Stimulated activated CD4-positive, alpha-beta T cell treated with anti-CD3 and anti-CD28 coated beads, TNF-alpha, amount 100 ng/mL, for 48 hours (primary cell): ENCODE data around the gene STK40.
A peak's percentile ranks its signal among the peaks of the same experiment; 100 is the strongest.

Experiments
- DNase-seq, 3 donors: peaks; one replicate each; pipeline ENCODE4 v3.0.0-alpha.2; 2020; ENCODE audit warnings: low read depth in 3 of 3

Gene STK40

DNA sequence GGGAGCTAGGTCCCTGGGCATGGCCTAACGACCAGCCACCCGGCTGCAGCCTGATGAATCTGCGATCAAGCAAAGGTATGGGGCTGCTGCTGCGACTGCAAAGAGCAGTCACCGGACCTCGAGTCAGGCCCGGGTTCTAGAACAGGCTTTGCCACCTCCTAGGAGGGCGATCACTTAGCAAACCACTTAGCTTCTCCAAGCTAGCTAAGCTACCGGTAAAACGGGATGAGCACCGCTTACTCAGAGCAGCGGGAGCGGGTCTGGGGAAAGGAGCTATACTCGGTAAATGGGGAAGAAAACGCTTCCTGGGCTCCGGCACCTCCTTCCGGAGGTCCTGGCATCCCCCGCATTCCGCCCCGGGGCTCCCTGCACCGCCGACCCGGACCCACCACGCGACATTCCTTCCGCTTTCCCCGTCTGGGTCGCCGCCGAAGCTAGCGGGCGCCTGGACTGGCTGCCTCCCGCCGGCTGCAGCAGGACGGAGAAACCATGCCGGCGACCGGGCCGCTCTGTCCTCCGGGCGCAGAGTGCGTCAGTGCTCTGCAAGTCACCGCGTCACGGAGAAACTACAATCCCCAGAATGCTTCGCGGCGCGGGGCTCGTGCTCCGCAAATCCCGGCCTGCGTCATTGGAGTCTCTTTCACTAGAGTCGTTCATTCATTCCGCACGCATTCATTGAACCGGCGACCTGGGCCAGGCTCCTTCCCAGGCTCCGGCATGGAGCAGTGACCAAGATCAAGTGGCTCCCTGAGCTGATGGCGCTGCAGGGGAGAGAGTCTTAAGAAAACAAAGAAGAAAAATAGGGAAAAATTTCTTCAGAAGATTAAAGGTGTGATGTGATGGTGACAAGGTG lies 11.9 kb upstream of the STK40 start, which contains the start of gene LSM10:
LSM10 (minus strand) TSS at position 531 of the 853 bp plus-strand sequence. CDS start 3,779 bp downstream, outside the sequence.
- peak; percentile 84 to 91 (median 89) for DNase-seq

DNA sequence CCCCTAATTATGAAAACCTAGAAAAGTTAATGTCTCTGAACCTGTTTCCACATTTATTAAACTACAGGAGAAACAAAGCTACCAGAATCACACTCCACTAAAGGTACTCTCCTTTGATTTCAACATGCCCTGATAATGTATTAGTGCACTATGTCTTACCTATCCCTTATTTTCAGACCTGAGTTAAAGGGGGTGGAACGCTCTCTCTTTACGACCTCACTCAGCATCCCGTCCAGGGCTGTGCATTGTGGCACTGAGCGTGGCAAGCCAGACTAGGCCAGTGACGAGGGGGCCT lies 11.3 kb upstream of the STK40 start:
- DNase-seq: no peak

DNA sequence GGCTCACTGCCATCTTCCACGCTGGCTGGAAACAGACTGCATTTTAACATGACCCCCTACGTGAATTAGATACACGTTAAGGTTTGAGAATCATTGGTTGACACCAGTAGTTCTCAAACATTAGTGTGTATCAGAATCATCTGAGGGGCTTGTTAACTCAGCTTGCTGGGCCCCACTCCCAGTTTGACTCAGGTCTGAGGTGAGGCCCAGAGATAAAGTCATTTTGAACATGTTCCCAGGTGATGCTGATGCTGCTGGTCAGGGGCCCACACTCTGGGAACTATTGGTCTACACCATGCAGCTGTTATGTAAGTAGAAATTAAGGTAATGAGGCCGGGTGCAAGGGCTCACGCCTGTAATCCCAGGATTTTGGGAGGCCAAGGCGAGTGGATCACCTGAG lies 10.6 kb upstream of the STK40 start:
- DNase-seq: no peak

DNA sequence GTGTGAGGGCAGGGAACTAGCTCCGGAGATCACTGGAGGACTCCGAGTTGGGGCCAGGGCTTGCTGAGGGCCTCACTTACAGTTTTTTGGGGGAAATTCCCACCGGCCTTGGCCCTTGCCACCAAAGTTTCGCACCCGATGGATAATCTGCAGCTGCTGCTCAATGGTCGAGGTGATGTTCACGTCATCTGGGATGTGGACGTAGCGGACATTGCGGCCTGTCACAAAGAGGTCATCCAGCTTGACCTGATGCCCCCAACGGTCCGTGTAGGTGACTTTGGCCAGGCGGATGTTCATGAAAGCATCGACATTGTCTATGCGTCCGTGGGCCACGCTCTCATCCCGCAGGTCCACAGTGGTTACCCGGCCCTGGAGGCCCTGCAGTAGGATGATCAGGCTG lies 8.0 kb upstream of the STK40 start:
- DNase-seq: no peak

DNA sequence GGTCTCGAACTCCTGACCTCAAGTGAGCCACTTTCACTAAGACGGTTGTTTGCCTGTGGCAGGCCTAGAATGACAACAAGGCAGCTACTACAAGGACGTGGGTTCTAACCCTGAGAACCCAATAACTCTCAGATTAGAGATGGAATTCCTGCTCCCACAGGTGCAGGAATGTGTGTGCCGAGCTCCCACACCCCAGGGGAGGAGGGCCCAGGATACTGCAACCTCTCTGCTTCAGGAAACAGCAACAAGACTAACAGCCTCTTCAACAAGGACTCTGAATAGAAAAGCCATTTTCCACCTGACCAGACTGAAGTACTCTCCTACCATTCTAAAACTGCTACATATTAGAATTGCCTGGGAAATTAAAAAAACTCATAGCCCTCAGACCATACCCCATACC lies 7.1 kb upstream of the STK40 start:
- DNase-seq: no peak

DNA sequence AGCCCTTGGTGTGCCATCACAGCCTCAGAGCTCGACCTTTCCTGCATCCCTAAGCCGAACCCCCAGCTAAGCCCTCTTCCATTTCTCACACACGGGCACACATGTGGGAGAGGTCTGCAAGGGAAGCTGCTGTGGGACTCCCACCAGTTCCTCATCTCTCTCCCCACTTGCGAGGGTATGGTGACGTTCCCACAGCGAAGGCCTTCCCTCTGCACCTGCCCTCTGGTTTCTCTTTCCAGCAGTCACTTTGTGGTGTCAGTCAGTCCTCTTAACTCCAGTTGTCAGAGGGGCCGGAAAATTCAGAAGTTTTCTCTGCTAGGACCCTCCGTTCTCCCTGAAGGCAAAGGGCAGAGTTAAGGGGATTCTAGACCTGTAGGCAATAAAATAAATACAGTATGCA lies 5.5 kb upstream of the STK40 start:
- no peak for DNase-seq

DNA sequence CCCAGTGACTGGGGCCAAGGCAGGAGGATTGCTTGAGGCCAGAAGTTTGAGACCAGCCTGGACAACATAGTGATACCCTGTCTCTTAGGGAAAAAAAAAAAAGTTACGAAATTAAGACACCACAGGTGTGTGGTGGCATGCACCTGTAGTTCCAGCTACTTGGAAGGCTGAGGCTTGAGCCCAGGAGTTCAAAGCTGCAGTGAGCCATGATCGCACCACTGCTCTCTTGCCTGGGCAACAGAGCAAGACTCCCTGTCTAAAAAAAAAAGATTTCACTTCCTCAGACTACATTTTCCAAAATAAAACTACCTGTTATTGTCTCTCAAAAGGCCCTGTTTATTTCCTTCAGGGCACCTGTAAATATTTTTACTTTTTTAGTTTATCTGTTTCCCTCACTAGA lies 4.7 kb upstream of the STK40 start:
- no peak for DNase-seq

DNA sequence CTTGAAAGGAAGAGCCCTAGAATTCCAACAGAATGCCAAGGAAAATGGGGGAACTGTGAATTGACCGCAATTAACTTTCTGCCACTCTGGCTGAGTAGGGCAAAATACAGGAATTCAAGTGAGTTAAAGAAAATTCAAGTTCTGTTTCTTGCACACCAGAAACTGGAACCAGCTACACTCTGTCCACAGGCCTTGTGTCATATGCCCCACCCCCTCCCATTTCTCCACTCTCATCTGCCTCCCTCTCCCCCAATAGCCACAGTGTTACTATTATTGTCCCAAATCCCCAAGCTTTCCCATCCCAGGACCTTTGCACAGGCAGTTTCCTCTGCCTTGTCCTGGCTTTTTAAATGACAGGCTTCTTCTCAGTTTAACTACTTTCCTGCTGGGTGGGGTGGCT lies 4.3 kb upstream of the STK40 start:
- DNase-seq: no peak

DNA sequence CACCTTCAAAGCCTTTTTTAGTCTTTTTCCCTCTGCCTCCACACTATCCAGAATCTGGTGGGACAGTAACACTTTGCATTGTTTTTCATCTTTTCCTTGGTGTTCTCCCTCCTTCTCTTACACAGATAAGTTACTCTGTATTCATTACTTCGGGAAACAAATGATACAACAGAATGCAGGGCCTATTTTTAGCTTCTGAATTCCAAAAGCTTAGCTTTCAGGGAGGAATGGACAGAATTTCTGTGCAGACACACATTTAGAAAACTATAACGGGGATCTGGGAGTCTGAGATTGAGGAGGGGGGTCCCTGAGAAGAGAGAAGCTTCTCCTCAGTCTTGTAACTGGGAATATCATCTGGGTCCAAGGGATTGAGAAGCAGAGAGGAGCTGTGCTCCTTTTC lies 3.5 kb upstream of the STK40 start:
- no peak for DNase-seq

DNA sequence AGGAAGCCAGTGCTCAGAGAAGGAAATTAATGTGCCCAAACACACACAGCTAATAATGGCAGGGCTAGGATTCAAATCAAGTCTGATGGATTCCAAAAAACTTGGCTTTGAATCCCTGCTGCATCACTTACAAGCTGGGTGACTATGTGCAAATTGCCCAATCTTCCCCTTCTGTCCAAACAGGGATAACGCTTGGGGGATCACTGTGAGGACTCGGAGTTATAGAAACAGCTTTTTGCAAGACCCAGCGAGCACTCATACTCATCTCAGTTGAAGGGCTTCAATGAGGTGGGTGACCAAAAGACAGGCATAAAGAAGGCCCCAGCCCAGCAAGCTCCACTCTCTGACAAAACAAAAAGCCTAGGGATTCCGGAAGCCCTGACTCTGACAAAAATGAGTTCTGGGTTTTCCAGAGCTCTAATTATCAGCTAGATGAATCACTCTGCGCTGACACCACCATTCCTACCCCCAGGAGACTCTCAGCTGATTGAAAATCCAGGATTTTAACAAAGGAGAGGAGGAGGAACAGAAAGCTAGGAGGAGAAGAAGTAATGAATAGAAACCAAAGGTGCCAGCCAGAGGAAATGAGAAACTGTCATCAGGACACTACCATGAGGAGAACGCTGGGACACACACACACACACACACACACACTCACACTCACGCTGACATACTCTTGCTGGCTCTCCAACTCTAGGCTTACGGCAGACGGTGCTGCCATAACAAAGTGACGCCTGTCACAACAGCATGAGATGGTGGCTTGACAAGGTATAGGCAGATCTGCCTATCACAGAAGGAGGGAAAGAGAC lies 1.6 kb upstream of the STK40 start:
- no peak for DNase-seq

DNA sequence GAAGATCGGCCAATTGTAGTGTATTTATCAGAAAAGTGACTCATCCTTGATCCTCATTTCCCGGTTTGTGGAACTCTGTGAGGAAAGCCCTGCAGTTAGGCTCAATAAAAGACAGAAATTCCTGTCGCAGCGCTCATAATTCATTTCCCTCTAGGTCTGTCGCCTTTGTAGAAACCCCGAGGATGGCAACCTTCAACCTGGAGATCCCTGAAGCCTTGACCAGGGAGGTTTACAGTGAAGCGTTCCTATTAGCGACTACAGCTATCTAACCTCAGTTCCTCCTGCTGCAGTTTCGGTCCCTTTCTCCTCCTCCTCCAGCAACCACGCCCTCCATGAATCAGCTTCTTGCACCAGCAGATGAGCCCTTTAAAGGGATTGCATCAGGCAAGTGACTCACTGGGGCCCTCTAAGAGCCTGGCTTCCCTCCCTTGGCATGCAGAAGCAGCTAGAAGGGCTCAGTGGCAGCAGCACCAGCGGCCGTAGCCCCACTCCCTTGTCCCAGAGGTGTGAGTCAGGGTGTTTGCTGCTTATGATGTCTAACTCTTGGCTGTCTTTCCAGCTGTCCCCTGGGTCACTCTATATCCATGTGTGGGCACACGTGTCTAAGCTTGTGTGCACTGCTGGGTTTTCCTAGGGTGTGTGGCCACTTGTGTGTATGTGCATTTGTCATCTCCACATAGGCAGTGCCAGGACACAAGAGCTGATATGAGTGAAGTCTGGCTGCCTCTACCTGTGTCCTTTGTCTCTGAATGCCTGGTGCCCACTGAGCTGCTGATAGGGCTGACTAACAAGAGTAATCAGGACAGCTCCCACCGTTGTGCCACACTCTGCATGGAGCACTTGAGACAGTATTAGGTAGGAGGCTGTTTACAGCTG lies 779 bp upstream of the STK40 start:
- DNase-seq: peak; percentile 79 to 92 (median 91)

DNA sequence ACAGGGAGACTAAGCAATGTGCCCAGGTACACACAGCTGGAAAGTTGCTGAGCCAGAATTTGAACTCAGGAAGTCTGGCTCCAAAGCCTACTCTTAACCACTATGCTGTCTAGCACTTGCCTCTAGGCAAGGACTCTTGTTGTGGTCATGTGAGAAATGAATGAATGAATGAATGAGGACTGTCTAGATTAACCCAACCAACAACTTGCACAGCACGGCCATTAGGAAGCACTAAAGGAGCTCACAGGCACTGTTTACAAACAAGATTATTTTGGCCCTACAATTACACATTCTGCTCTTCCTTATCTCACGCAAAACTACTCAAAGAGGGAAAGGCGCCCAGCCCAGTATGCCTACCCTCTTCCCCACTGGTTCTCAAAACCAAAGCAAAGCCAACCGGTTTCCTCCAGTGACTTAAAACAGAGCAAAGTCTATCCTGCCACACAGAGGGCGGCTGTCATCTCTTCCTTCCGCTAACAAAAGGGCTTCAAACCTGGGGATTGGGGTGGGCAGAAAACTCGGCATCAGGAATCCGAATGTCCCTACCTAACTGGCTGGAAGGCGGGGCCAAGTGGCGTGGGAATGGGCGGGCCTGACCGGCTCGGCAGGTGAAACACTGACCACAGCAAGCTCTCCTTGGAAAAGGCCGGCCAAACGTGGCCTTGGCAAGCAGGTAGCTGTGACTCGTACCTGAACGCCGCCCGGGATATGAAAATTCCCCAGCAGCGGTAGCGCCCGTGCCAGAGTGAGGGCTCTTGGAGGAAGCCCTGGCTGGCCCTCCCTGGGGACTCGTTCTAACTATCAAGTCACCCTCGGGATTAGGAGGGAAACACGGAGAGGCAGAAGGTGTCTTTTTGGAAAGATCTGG lies 948 bp downstream of the STK40 start:
- DNase-seq: no peak

DNA sequence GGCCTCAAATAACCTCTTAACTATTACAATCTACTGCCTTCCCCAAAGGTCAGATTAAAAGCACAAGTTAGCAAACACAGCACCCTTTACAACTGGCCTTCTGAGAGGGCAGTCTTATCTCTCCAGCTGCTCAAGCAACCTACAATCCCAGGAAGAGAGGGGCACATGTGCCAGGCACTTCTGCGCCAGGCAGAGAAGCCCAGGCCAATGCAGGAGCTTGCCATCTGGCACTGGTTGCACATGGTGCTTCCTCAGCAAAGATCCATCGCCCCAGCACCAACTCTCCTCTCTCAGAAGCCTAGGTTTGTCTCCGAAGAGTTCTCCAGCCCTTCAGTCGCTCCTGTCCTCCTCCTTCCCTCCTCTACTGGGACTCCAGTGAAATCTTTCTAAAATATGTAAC lies 2.5 kb downstream of the STK40 start:
- no peak for DNase-seq

DNA sequence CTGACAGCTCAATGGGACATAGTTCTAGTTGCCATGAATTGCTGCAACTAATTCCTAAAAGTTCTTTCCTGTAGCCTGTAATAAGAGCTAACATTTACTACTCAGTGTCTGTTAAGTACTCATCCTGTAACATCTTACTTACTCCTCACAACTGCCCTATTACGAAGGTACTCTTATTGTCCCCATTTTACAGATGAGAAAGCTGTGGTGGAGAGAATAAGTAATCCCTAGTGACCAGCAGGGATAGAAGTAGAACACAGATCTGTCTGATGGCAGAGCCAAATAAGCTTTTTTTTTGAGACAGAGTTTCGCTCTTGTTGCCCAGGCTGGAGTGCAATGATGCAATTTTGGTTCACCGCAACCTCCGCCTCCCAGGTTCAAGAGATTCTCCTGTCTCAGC lies 3.1 kb downstream of the STK40 start:
- DNase-seq: no peak

DNA sequence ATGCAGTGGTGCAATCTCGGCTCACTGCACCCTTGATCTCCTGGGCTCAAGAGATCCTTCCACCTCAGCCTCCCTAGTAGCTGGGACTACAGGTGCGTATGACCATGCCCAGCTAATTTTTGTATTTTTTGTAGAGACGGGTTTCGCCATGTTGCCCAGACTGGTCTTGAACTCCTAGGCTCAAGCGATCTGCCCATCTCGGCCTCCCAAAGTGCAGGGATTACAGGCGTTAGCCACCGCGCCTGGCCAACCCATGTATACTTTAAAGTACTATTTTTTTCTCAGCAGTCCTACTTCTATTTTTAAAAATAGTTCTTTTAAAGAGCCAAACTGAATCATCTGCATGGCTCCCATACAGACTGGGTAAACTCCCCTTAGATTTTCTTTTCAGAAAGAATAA lies 3.5 kb downstream of the STK40 start:
- no peak for DNase-seq

DNA sequence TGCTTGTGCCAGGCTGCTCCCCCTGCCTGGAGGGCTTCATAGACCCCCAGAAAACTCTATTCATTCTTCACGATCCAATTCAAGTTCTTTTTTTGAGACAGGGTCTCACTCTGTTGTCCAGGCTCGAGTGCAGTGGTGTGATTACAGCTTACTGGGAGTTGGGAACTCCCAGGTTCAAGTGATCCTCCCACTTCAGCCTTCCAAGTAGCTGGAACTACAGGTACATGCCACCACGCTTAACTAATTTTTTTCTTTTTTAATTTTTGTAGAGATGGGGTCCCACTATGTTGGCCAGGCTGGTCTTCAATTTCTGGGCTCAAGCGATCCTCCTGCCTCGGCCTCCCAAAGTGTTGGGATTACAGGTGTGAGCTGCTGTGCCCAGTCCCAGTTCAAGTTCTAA lies 4.3 kb downstream of the STK40 start:
- DNase-seq: no peak

DNA sequence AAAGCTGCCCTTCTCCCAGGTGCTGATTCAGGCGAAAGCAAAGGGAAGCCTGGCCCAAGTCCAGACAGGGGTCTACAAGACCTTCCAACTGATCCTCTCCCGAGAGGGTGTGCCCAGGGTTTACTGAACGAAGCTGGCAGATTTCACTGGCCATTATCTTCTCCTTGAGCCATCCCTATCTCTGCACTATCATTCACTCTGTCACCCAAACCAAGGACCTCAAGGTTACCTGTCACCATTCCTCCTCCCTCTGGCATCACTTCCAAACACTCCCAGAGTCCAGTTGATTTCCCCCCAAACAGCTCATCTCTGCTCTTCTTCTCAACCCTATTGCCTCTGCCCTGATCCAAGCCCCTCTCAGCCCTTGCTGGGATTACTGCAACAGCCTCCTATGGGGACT lies 4.9 kb downstream of the STK40 start:
- DNase-seq: no peak

DNA sequence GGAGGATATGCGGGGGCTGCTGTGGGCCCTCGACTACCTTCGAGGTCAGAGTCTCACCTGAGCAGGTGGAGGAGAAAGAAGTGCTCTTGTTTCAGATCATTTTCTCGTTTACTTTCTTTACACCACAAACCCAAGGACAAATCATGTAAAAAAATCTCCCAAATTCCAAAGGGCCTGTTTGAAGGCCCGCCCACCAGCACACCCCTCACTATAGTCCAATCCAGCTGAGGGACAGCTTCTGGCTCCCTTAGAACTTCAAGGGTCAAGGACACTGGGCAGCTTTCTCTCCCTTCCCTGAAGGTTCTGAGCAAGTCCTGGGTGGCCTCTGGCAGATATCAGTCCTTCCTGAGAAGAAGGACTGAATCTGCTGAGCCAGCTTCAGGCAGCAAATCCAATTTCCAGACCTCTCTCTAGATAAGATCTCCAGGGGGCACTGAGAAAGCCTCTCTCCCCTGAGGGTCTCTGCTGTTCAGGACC lies 5.5 kb downstream of the STK40 start:
- DNase-seq: no peak

DNA sequence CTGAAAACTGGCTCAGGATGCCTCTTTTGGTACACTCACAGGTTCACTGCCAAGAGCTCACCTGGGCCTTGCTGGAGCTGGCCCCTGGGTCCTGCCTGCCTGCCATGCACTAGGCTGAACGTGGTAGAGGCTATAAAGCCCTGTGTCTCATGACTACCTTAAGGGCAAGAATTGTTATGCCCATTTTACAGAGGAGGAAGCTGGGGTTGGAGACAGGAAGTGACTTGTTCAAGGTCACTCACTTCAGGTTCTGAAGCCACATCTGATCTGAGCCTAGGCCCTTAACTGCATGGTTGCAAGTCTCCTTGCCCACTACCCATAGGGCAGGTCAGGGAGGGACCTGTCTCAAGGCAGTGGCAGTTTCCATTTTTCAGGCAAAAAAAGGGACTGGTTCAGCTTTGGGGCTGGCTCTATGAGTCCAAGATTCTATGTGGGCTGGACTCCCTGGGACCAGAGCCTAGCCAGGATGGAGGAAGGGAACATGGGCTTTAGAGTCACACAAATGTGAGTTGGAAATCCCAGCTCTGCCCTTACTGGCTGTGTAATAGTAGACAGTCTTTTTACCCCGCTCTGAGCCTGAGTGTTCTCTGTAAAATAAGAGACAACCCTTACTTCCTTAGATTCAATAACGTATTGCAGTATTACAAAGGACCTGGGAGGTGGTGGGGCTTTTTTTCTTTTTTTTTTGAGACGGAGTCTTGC lies 7.8 kb downstream of the STK40 start:
- no peak for DNase-seq

DNA sequence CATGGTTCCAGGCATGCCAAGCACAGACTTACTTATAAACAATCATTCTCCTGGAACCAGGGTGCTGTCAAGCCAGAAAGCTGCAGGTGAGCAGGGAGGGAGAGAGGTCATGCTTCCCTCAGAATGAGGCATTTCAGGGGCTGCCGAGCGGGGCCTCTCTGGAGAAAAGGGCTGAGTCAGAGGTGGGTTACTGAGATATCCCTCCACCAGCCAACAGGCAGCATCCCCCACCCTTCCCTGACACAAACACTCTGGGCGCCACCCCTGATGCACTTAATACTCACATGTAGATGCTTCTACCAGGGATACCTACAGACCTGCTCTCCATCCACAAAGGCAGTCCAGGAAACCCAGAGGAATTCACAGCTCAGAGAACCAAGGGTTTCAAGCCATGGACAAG lies 13.1 kb downstream of the STK40 start:
- no peak for DNase-seq
